Loucy (cell line): ENCODE results near the gene CENPE.

Source experiments
- CTCF ChIP-seq: fragments of 200-600 bp; sonication (generic); conservative IDR thresholded peaks from 2 replicates; pipeline ENCODE4 v1.5.1; 2014; ENCODE audit warnings: mild to moderate bottlenecking, antibody characterized with exemption, low read length
- EZH2phosphoT487 ChIP-seq: fragments of 200-600 bp; IDR thresholded peaks from 2 replicates; pipeline ENCODE4 v1.6.1; 2018; ENCODE audit warnings: antibody characterized with exemption, mild to moderate bottlenecking, moderate library complexity, borderline replicate concordance

- TF ChIP-seq EZH2phosphoT487: no peak
- TF ChIP-seq CTCF: peak; percentile 19; the same call in 1 of the 2 replicates
Observed at GRCh38 chr4:103075894-103076746, 122.0 kb downstream of the CENPE start.
